Chondrocyte (in vitro differentiated cells): Measurements from ENCODE around the gene TJP3. TPM values are rescaled to one million over a fixed set of nuclear protein-coding genes. Genes with fewer than 3 reads are reported as not detected.

ENCODE experiments used
- DNase-seq: peaks from one replicate; pipeline ENCODE4 v3.0.0; 2021; ENCODE audit warnings: mixed read lengths, low spot score
- H3K27ac Mint-ChIP-seq: one replicate; pipeline ENCODE4 v1.8.0; 2021; ENCODE audit warnings: mild to moderate bottlenecking, moderate library complexity, mixed read lengths; ENCODE audit not compliant: unreplicated experiment
- H3K27me3 Mint-ChIP-seq: 2 replicates; pipeline ENCODE4 v1.8.0; 2021; ENCODE audit warnings: low read depth, mixed read lengths
- H3K36me3 Mint-ChIP-seq: 2 replicates; pipeline ENCODE4 v1.8.0; 2021; ENCODE audit warnings: low read depth, mixed read lengths
- H3K4me1 Mint-ChIP-seq: 2 replicates; pipeline ENCODE4 v1.8.0; 2021; ENCODE audit warnings: low read depth, mild to moderate bottlenecking, mixed read lengths
- H3K4me3 Mint-ChIP-seq: one replicate; pipeline ENCODE4 v1.8.0; 2021; ENCODE audit warnings: mild to moderate bottlenecking, moderate library complexity, mixed read lengths; ENCODE audit not compliant: unreplicated experiment
- H3K9me3 Mint-ChIP-seq: 2 replicates; pipeline ENCODE4 v1.8.0; 2021; ENCODE audit warnings: low read depth, mixed read lengths
- CTCF ChIP-seq: fragments of 200-600 bp; sonication (generic); IDR thresholded peaks from 2 replicates; pipeline ENCODE4 v1.5.0; 2021; ENCODE audit warnings: antibody characterized with exemption, mild to moderate bottlenecking, moderate library complexity
- total RNA-seq: library from RNA; stranded (reverse); gene quantifications from 3 replicates; pipeline ENCODE4 v1.2.1, GENCODE V29; 2021

The TJP3 gene
- total RNA-seq, 1 donor from 2014 or later, result not detected

- DNase-seq, result no peak
- no peak overlapping the region for H3K4me3 Mint-ChIP-seq
- H3K9me3 Mint-ChIP-seq, result no peaks in the 10 kb centered on the region
- no peak for TF ChIP-seq CTCF
- H3K36me3 Mint-ChIP-seq, result peaks cover 11% of the 10 kb centered on the region
- H3K27ac Mint-ChIP-seq, result no peak overlapping the region
- peaks cover 49% of the 10 kb centered on the region for H3K4me1 Mint-ChIP-seq
- H3K27me3 Mint-ChIP-seq, result no peaks in the 10 kb centered on the region
These were observed 41.0 kb upstream of the TJP3 start for GRCh38 chr19:3667037-3667638.

- TF ChIP-seq CTCF, result no peak
- H3K36me3 Mint-ChIP-seq, result peaks cover 11% of the 10 kb centered on the region
- H3K4me3 Mint-ChIP-seq, result no peak overlapping the region
- H3K27me3 Mint-ChIP-seq, result no peaks in the 10 kb centered on the region
- H3K4me1 Mint-ChIP-seq, result peaks cover 53% of the 10 kb centered on the region
- H3K27ac Mint-ChIP-seq, result no peak overlapping the region
- no peak for DNase-seq
- H3K9me3 Mint-ChIP-seq, result no peaks in the 10 kb centered on the region
These were observed 40.4 kb upstream of the TJP3 start for GRCh38 chr19:3667766-3668165.

- DNase-seq, result no peak
- Mint-ChIP-seq H3K4me1 (peaks cover 57% of the 10 kb centered on the region), H3K9me3 (no peaks in the 10 kb centered on the region)
These were observed 39.7 kb upstream of the TJP3 start for GRCh38 chr19:3668331-3669081.

GRCh38 chr19:3669082-3669946, 38.9 kb upstream of the TJP3 start:
- no peak overlapping the region for H3K4me3 Mint-ChIP-seq

More at GRCh38 chr19:3668331-3669081, 39.7 kb upstream of the TJP3 start:
- H3K4me3 Mint-ChIP-seq, result no peak overlapping the region
- no peak for TF ChIP-seq CTCF
- peaks cover 6% of the 10 kb centered on the region for H3K36me3 Mint-ChIP-seq
- peak overlapping the region; percentile 45 for H3K27ac Mint-ChIP-seq
- no peaks in the 10 kb centered on the region for H3K27me3 Mint-ChIP-seq

More at GRCh38 chr19:3669082-3669946, 38.9 kb upstream of the TJP3 start:
- TF ChIP-seq CTCF, result no peak
- peak overlapping the region; percentile 54 for H3K27ac Mint-ChIP-seq
- DNase-seq, result no peak
- peaks cover 2% of the 10 kb centered on the region for H3K36me3 Mint-ChIP-seq
- no peaks in the 10 kb centered on the region for H3K9me3 Mint-ChIP-seq
- H3K4me1 Mint-ChIP-seq, result peaks cover 60% of the 10 kb centered on the region
- H3K27me3 Mint-ChIP-seq, result no peaks in the 10 kb centered on the region
